GM18868 (cell line): ENCODE results near the gene GSDME.

Source experiments
- ATAC-seq: cut with Tn5 transposase; IDR thresholded peaks from one replicate; pipeline ENCODE4 v1.9.1; 2021; ENCODE audit warnings: mild to moderate bottlenecking, moderate library complexity; ENCODE audit not compliant: unreplicated experiment

The GSDME gene

DNA sequence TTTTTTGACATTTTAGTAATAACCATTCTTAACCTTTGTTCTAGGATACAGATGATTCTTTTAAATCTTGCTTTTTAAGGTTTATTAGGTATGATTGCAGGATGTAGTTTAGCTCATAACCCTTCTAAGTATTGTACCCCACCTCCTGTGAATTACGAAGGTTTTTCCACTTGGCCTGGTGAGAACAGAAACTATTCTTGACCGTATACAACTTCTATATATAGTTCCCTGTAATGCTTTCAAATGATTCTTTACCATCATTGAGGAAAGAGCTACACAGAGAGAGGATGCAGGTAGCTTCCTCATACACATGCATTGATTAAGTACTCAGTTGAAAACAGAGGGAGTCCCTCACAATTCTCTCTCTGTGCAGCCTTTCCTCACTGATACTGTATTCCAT lies 97.8 kb downstream of the GSDME start:
- ATAC-seq: no peak

GRCh38 chr7:24657980-24658379 lies 99.3 kb downstream of the GSDME start:
- no peak for ATAC-seq

- no peak for ATAC-seq
Observed at GRCh38 chr7:24656608-24657007, 100.7 kb downstream of the GSDME start.

- ATAC-seq: no peak
Observed at GRCh38 chr7:24654305-24654704, 103.0 kb downstream of the GSDME start.

- no peak for ATAC-seq
Observed at GRCh38 chr7:24653316-24654085, 103.8 kb downstream of the GSDME start.

- no peak for ATAC-seq
Observed at GRCh38 chr7:24652251-24652939, 104.9 kb downstream of the GSDME start.
